Measurements from ENCODE around the gene ZNF19. TPM values are rescaled to one million over a fixed set of nuclear protein-coding genes. Genes with fewer than 3 reads are reported as not detected.

ZNF19 gene
- polyA plus RNA-seq, 5 donors: 8.3 to 13.5 (median 10.2) TPM

GRCh38 chr16:71491054-71491453 is 1.9 kb upstream of the ZNF19 start:
- DNase-seq: no peak

- no peak for DNase-seq
Measured at GRCh38 chr16:71490361-71490760, 1.2 kb upstream of the ZNF19 start.

- DNase-seq: peak; percentile 89 to 91
Measured at GRCh38 chr16:71484006-71484893, 4.9 kb downstream of the ZNF19 start.

- DNase-seq: no peak
Measured at GRCh38 chr16:71482569-71482968, 6.6 kb downstream of the ZNF19 start.

GRCh38 chr16:71480956-71481355 is 8.2 kb downstream of the ZNF19 start:
- DNase-seq: no peak

GRCh38 chr16:71479420-71479819 is 9.7 kb downstream of the ZNF19 start:
- DNase-seq: no peak

- DNase-seq: no peak
Measured at GRCh38 chr16:71476457-71477124, 12.5 kb downstream of the ZNF19 start.

- no peak for DNase-seq
Measured at GRCh38 chr16:71474864-71475263, 14.3 kb downstream of the ZNF19 start.

- DNase-seq: no peak
Measured at GRCh38 chr16:71473891-71474290, 15.2 kb downstream of the ZNF19 start.

GRCh38 chr16:71472931-71473330 is 16.2 kb downstream of the ZNF19 start:
- DNase-seq: no peak

- no peak for DNase-seq
Measured at GRCh38 chr16:71472051-71472450, 17.1 kb downstream of the ZNF19 start.

- peak; percentile 18 to 23 for DNase-seq
Measured at GRCh38 chr16:71467810-71468209, 21.3 kb downstream of the ZNF19 start.

- no peak for DNase-seq
Measured at GRCh38 chr16:71464231-71464630, 24.9 kb downstream of the ZNF19 start.

- DNase-seq: peak; percentile 81 to 82
Measured at GRCh38 chr16:71461686-71462648, 27.2 kb downstream of the ZNF19 start, which contains the start of gene ZNF23. Gene ZNF23, minus strand, starts transcription at chr16:71462247. Its CDS starts 5,451 bp downstream, at chr16:71456796.

GRCh38 chr16:71460941-71461340 is 28.2 kb downstream of the ZNF19 start:
- no peak for DNase-seq

- DNase-seq: no peak
Measured at GRCh38 chr16:71460236-71460635, 28.9 kb downstream of the ZNF19 start.

GRCh38 chr16:71459510-71459909 is 29.6 kb downstream of the ZNF19 start:
- no peak for DNase-seq

GRCh38 chr16:71456801-71457200 is 32.3 kb downstream of the ZNF19 start:
- no peak for DNase-seq

- DNase-seq: no peak
Measured at GRCh38 chr16:71453036-71453435, 36.1 kb downstream of the ZNF19 start.

- no peak for DNase-seq
Measured at GRCh38 chr16:71449020-71449419, 40.1 kb downstream of the ZNF19 start.

GRCh38 chr16:71448274-71448866 is 40.8 kb downstream of the ZNF19 start:
- DNase-seq: no peak
